GM12865 (cell line): ENCODE results near the gene CDC123.
"Not testable (repeated sequence)": the region's sequence is repeated elsewhere in the genome, so short reads cannot be mapped to it uniquely, and the experiment has no call there.

Experiments
- DNase-seq: peaks from one replicate; pipeline ENCODE4 v3.0.0; 2010; ENCODE audit warnings: low read depth
- H3K4me3 ChIP-seq: 2 replicates; pipeline ENCODE4 v1.5.1; 2011; ENCODE audit warnings: mild to moderate bottlenecking, low read depth, low read length, control low read depth
- CTCF ChIP-seq: IDR thresholded peaks from 2 replicates; pipeline ENCODE4 v1.5.1; 2011; ENCODE audit warnings: low read length, control low read depth, low read depth, inconsistent platforms; ENCODE audit not compliant: insufficient read depth; ENCODE audit errors: missing control alignments

Gene CDC123

GRCh38 chr10:12162927-12163326 is 33.1 kb upstream of the CDC123 start:
- DNase-seq = no peak
- TF ChIP-seq CTCF = no peak
- H3K4me3 ChIP-seq = no peak overlapping the region

GRCh38 chr10:12164085-12164484 is 31.9 kb upstream of the CDC123 start:
- no peak for DNase-seq
- H3K4me3 ChIP-seq = no peak overlapping the region
- TF ChIP-seq CTCF = no peak

GRCh38 chr10:12165036-12165435 is 31.0 kb upstream of the CDC123 start:
- no peak overlapping the region for H3K4me3 ChIP-seq
- no peak for TF ChIP-seq CTCF
- DNase-seq = no peak

GRCh38 chr10:12165999-12166775 is 29.8 kb upstream of the CDC123 start:
- H3K4me3 ChIP-seq = no peak overlapping the region
- no peak for TF ChIP-seq CTCF
- DNase-seq = no peak

- H3K4me3 ChIP-seq, DNase-seq: not testable (repeated sequence)
Observed at GRCh38 chr10:12171512-12171911, 24.5 kb upstream of the CDC123 start.

GRCh38 chr10:12177642-12178041 is 18.3 kb upstream of the CDC123 start:
- TF ChIP-seq CTCF = no peak
- no peak for DNase-seq
- H3K4me3 ChIP-seq = no peak overlapping the region

GRCh38 chr10:12179606-12180170 is 16.3 kb upstream of the CDC123 start:
- DNase-seq = no peak
- no peak for TF ChIP-seq CTCF
- no peak overlapping the region for H3K4me3 ChIP-seq
